ENCODE results near the gene RAB27A. TPM values are rescaled to one million over a fixed set of nuclear protein-coding genes. Genes with fewer than 3 reads are reported as not detected.

RAB27A gene
- total and polyA plus RNA-seq, 9 of the 15 experiments (the other 6 are each of a cell fraction or from before 2014, with no cell fraction given) = 31.5 to 171 (median 80.4) TPM

DNA sequence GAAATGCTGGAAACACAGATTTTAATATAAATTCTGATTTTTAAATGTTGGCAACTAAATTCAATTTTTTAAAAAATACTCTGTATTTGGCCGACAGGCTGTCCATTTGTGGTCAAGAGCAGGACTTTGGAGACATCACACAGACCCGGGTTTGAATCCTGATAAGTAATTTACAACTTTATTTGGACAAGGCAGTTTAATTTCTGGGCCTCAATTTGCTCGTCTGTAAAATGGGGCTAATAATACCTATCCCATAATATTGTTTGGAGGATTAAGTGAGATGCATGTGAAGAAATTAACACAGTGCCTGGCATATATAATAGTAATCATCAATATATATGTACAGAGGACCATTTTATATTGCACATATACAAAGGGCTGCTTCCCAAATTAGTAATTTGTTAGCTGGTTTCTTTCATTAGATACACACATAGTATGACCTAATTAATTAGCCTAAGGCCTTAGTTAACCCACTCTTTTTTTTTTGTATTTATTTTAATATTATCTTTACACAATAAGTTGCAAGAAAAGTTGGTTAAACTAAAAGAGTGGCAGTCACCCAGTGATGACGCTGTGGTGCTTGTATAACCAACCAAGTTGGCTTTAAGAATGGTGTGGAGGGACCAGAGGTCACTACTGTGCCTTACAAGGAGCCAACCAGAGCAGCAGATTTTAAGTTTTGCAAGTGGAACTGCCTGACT is 30.1 kb upstream of the RAB27A start (continued):
- TF ChIP-seq RAD21 (CRISPR knock-in tag; conservative IDR thresholded peaks at IDR 0.05 in 1 of 2, IDR thresholded peaks at IDR 0.05 in 1 of 2) (no peak), BCOR (IDR thresholded peaks at IDR 0.05) (peak; percentile 100), BDP1 (IDR thresholded peaks at IDR 0.05; ENCODE audit: insufficient read depth, insufficient read length) (no peak), COPS2 (conservative IDR thresholded peaks at IDR 0.05) (no peak), ZNF589 (CRISPR knock-in tag; IDR thresholded peaks at IDR 0.05; ENCODE audit: low read depth) (no peak), NR2C2 (CRISPR knock-in tag; IDR thresholded peaks at IDR 0.05) (no peak), NR2C2 (tag; IDR thresholded peaks at IDR 0.05) (peak; percentile 85), ZNF444 (CRISPR knock-in tag; IDR thresholded peaks at IDR 0.05) (no peak), ZNF217 (CRISPR knock-in tag; IDR thresholded peaks at IDR 0.05) (no peak), ARID1B (IDR thresholded peaks at IDR 0.05) (0 out of 2 replicates have a peak, but pooled peaks have one; percentile 4), LEF1 (IDR thresholded peaks at IDR 0.05) (no peak), SAP30 (IDR thresholded peaks at IDR 0.05; ENCODE audit: borderline replicate concordance, insufficient read depth, low read depth, low read length, poor library complexity, severe bottlenecking) (no peak), SOX6 (IDR thresholded peaks at IDR 0.05) (no peak), ZKSCAN8 (CRISPR knock-in tag; IDR thresholded peaks at IDR 0.05) (no peak; the same call in 1 of the 2 replicates), ADNP (tag; IDR thresholded peaks at IDR 0.05) (peak; percentile 100), TFAM (CRISPR knock-in tag; conservative IDR thresholded peaks at IDR 0.05) (no peak), ZEB2 (IDR thresholded peaks at IDR 0.05) (no peak), RBM25 (IDR thresholded peaks at IDR 0.05; ENCODE audit: low read depth, low read length, severe bottlenecking) (peak; percentile 99), CEBPB (tag; IDR thresholded peaks at IDR 0.05) (no peak), TBL1XR1 (IDR thresholded peaks at IDR 0.05; ENCODE audit: low read length in 2 of 2) (no peak), ZNF431 (CRISPR knock-in tag; IDR thresholded peaks at IDR 0.05) (no peak), ZNF551 (CRISPR knock-in tag; IDR thresholded peaks at IDR 0.05) (no peak), MED1 (CRISPR knock-in tag; IDR thresholded peaks at IDR 0.05; ENCODE audit: borderline replicate concordance) (no peak)
- TF ChIP-seq, protein P1, sequence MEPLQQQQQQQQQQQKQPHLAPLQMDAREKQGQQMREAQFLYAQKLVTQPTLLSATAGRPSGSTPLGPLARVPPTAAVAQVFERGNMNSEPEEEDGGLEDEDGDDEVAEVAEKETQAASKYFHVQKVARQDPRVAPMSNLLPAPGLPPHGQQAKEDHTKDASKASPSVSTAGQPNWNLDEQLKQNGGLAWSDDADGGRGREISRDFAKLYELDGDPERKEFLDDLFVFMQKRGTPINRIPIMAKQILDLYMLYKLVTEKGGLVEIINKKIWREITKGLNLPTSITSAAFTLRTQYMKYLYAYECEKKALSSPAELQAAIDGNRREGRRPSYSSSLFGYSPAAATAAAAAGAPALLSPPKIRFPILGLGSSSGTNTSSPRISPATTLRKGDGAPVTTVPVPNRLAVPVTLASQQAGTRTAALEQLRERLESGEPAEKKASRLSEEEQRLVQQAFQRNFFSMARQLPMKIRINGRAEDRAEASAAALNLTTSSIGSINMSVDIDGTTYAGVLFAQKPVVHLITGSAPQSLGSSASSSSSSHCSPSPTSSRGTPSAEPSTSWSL (CRISPR knock-in tag; IDR thresholded peaks at IDR 0.05; ENCODE audit: borderline replicate concordance) = no peak
- TF ChIP-seq, protein P2, sequence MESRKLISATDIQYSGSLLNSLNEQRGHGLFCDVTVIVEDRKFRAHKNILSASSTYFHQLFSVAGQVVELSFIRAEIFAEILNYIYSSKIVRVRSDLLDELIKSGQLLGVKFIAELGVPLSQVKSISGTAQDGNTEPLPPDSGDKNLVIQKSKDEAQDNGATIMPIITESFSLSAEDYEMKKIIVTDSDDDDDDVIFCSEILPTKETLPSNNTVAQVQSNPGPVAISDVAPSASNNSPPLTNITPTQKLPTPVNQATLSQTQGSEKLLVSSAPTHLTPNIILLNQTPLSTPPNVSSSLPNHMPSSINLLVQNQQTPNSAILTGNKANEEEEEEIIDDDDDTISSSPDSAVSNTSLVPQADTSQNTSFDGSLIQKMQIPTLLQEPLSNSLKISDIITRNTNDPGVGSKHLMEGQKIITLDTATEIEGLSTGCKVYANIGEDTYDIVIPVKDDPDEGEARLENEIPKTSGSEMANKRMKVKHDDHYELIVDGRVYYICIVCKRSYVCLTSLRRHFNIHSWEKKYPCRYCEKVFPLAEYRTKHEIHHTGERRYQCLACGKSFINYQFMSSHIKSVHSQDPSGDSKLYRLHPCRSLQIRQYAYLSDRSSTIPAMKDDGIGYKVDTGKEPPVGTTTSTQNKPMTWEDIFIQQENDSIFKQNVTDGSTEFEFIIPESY (CRISPR knock-in tag; IDR thresholded peaks at IDR 0.05) = no peak
- TF ChIP-seq, protein P3, sequence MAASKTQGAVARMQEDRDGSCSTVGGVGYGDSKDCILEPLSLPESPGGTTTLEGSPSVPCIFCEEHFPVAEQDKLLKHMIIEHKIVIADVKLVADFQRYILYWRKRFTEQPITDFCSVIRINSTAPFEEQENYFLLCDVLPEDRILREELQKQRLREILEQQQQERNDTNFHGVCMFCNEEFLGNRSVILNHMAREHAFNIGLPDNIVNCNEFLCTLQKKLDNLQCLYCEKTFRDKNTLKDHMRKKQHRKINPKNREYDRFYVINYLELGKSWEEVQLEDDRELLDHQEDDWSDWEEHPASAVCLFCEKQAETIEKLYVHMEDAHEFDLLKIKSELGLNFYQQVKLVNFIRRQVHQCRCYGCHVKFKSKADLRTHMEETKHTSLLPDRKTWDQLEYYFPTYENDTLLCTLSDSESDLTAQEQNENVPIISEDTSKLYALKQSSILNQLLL (CRISPR knock-in tag; IDR thresholded peaks at IDR 0.05; ENCODE audit: borderline replicate concordance) = no peak
